ENCODE measurements around the gene PTPRG. TPM values are rescaled to one million over a fixed set of nuclear protein-coding genes. Genes with fewer than 3 reads are reported as not detected.

Gene PTPRG
- total RNA-seq, 1 donor from 2014 or later: 77.2 TPM

- no peaks in the 10 kb centered on the region for H3K27me3 Mint-ChIP-seq
- no peak overlapping the region for H3K4me3 Mint-ChIP-seq
- peaks cover 57% of the 10 kb centered on the region for H3K4me1 Mint-ChIP-seq (ENCODE audit: unreplicated experiment)
- peaks cover 10% of the 10 kb centered on the region for H3K9me3 Mint-ChIP-seq
- H3K27ac Mint-ChIP-seq: no peak overlapping the region
- TF ChIP-seq, protein P1, sequence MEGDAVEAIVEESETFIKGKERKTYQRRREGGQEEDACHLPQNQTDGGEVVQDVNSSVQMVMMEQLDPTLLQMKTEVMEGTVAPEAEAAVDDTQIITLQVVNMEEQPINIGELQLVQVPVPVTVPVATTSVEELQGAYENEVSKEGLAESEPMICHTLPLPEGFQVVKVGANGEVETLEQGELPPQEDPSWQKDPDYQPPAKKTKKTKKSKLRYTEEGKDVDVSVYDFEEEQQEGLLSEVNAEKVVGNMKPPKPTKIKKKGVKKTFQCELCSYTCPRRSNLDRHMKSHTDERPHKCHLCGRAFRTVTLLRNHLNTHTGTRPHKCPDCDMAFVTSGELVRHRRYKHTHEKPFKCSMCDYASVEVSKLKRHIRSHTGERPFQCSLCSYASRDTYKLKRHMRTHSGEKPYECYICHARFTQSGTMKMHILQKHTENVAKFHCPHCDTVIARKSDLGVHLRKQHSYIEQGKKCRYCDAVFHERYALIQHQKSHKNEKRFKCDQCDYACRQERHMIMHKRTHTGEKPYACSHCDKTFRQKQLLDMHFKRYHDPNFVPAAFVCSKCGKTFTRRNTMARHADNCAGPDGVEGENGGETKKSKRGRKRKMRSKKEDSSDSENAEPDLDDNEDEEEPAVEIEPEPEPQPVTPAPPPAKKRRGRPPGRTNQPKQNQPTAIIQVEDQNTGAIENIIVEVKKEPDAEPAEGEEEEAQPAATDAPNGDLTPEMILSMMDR (conservative IDR thresholded peaks at IDR 0.05): no peak
- DNase-seq (ENCODE audit: extremely low spot score, unreplicated experiment): no peak
- peaks cover 10% of the 10 kb centered on the region for H3K36me3 Mint-ChIP-seq
Observed at GRCh38 chr3:61665987-61666386, 104.6 kb downstream of the PTPRG start.

DNA sequence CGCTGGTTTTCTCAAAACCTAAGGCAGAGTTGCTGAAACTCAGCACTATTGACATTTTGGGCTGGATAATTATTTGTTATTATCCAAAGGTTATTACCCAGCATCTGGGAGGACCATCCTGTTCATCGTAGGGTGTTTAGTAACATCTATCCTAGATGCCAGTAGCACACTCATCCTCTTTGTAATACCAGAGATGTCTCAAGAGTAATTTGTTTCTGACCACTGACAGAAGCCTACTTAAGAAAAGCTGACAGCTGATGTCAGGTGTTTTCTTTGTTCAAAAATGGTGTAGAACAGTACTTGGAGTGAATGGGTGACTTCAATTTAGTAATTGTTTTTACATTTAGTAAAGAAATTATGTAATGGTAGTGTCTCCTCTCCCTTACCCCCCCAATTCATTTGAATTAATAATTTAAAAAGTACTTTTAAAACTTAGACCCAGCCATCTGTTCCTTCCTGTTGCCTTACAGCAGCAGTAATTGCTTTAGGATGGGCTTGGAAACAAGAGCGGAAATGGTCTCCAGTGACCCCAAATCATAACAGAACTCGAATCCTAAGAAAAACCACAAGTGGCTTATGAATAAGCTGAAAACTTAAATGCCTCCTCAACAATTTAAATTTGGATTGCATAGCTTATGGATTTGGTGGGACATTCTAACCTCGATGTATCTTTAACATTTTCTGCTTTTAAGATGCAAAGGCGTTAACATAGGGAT is 105.4 kb downstream of the PTPRG start:
- Mint-ChIP-seq H3K27ac (no peak overlapping the region), H3K9me3 (peaks cover 10% of the 10 kb centered on the region), H3K27me3 (no peaks in the 10 kb centered on the region), H3K4me3 (no peak overlapping the region), H3K4me1 (ENCODE audit: unreplicated experiment) (peaks cover 57% of the 10 kb centered on the region), H3K36me3 (peaks cover 10% of the 10 kb centered on the region)
- TF ChIP-seq, protein P1 (conservative IDR thresholded peaks at IDR 0.05): no peak
- DNase-seq (ENCODE audit: extremely low spot score, unreplicated experiment): no peak

GRCh38 chr3:61667383-61667782 is 106.0 kb downstream of the PTPRG start:
- Mint-ChIP-seq H3K27me3 (no peaks in the 10 kb centered on the region), H3K4me3 (no peak overlapping the region), H3K36me3 (peaks cover 8% of the 10 kb centered on the region), H3K27ac (no peak overlapping the region), H3K9me3 (peaks cover 7% of the 10 kb centered on the region), H3K4me1 (ENCODE audit: unreplicated experiment) (peaks cover 54% of the 10 kb centered on the region)
- DNase-seq (ENCODE audit: extremely low spot score, unreplicated experiment): no peak
- TF ChIP-seq, protein P1 (conservative IDR thresholded peaks at IDR 0.05): no peak

DNA sequence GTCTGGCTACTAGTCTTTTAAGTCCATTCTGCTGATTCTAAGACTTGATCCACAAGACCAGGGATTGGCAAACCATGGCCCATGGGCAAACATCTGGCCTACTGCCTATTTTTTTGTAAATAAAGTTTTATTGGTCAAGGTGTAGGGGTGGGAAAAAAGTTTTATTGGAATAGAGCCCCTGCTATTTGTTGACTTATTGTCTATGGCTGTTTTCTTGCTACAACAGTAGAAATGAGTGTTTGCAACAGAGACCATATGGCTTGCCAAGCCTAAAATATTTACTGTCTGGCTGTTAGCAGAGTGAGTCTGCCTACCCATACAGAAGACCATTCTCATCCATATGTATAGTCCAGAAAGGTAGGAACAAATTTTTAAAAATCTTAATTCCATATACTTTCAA is 106.4 kb downstream of the PTPRG start:
- no peak overlapping the region for H3K4me3 Mint-ChIP-seq
- DNase-seq (ENCODE audit: extremely low spot score, unreplicated experiment): no peak
- H3K27me3 Mint-ChIP-seq: no peaks in the 10 kb centered on the region
- H3K9me3 Mint-ChIP-seq: peaks cover 4% of the 10 kb centered on the region
- H3K27ac Mint-ChIP-seq: no peak overlapping the region
- TF ChIP-seq, protein P1 (conservative IDR thresholded peaks at IDR 0.05): no peak
- peaks cover 50% of the 10 kb centered on the region for H3K4me1 Mint-ChIP-seq (ENCODE audit: unreplicated experiment)
- peaks cover 6% of the 10 kb centered on the region for H3K36me3 Mint-ChIP-seq

GRCh38 chr3:61668317-61668864 is 107.0 kb downstream of the PTPRG start:
- Mint-ChIP-seq H3K27me3 (no peaks in the 10 kb centered on the region), H3K4me1 (ENCODE audit: unreplicated experiment) (peaks cover 49% of the 10 kb centered on the region), H3K9me3 (peaks cover 4% of the 10 kb centered on the region), H3K4me3 (no peak overlapping the region), H3K36me3 (peaks cover 6% of the 10 kb centered on the region), H3K27ac (no peak overlapping the region)
- no peak for DNase-seq (ENCODE audit: extremely low spot score, unreplicated experiment)
- TF ChIP-seq, protein P1 (conservative IDR thresholded peaks at IDR 0.05): no peak

All from type B pancreatic cell (in vitro differentiated cells).